Measurements from ENCODE around the gene DYNLT4. TPM values are rescaled to one million over a fixed set of nuclear protein-coding genes. Genes with fewer than 3 reads are reported as not detected.

DYNLT4 gene
- total RNA-seq, 1 experiment from 2014 or later, result not detected

DNA sequence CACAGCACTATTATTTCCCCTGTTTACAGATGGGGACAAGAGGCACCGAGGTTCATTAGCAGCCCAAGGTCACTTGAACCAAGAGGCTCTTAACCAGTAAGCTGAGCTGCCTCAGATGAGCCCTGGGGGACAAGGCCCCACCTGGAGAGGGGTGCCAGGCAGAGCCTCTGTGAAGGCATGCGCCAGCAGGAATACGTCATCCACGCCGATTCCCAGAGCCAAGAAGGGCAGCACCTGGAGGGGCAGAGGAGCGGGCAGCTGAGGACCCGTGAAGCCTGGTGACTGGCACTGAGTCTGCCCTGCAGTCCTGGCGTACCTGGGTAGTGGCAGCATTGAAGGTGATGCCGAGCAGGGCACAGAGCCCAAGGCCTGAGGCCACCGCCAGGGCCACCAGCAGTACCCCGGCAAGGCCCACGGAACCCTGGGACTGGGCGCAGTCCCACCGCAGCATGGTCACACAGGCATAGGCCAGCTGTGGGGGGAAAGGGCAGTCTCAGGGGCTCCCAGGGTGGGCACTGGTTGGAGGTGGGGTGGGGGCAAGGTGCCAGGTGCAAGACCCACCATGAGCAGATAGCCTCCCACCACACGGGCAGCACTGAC is 21.8 kb upstream of the DYNLT4 start:
- Histone ChIP-seq H3K27me3 (ENCODE audit: control insufficient read depth, insufficient read depth, low read length) (no peaks in the 10 kb centered on the region), H3K4me1 (ENCODE audit: control insufficient read depth, insufficient read depth, low read length) (no peaks in the 10 kb centered on the region), H3K9me3 (ENCODE audit: control insufficient read depth, insufficient read depth, low read depth, low read length) (no peaks in the 10 kb centered on the region), H3K4me3 (ENCODE audit: low read depth in 2 of 2, low read length in 2 of 2) (no peak overlapping the region), H3K36me3 (ENCODE audit: control insufficient read depth, insufficient read depth, low read length) (no peaks in the 10 kb centered on the region), H3K27ac (ENCODE audit: low read length) (no peak overlapping the region)
- ATAC-seq (no peak), DNase-seq (ENCODE audit: low read depth, low spot score) (no peak)
- no TSS peak for BruUV-seq (replicated peaks)
- TF ChIP-seq POLR2AphosphoS5 (IDR thresholded peaks at IDR 0.05; ENCODE audit: low read depth, low read length) (no peak), CTCF (IDR thresholded peaks at IDR 0.05) (no peak), TCF7L2 (IDR thresholded peaks at IDR 0.05; ENCODE audit: low read depth, low read length) (no peak), SIN3A (IDR thresholded peaks at IDR 0.05; ENCODE audit: borderline replicate concordance, insufficient read depth, low read depth, low read length) (no peak)
- TF ChIP-seq, protein P1, sequence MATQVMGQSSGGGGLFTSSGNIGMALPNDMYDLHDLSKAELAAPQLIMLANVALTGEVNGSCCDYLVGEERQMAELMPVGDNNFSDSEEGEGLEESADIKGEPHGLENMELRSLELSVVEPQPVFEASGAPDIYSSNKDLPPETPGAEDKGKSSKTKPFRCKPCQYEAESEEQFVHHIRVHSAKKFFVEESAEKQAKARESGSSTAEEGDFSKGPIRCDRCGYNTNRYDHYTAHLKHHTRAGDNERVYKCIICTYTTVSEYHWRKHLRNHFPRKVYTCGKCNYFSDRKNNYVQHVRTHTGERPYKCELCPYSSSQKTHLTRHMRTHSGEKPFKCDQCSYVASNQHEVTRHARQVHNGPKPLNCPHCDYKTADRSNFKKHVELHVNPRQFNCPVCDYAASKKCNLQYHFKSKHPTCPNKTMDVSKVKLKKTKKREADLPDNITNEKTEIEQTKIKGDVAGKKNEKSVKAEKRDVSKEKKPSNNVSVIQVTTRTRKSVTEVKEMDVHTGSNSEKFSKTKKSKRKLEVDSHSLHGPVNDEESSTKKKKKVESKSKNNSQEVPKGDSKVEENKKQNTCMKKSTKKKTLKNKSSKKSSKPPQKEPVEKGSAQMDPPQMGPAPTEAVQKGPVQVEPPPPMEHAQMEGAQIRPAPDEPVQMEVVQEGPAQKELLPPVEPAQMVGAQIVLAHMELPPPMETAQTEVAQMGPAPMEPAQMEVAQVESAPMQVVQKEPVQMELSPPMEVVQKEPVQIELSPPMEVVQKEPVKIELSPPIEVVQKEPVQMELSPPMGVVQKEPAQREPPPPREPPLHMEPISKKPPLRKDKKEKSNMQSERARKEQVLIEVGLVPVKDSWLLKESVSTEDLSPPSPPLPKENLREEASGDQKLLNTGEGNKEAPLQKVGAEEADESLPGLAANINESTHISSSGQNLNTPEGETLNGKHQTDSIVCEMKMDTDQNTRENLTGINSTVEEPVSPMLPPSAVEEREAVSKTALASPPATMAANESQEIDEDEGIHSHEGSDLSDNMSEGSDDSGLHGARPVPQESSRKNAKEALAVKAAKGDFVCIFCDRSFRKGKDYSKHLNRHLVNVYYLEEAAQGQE (IDR thresholded peaks at IDR 0.05; ENCODE audit: insufficient read depth in 1 of 2, low read depth in 2 of 2, low read length in 1 of 2), result no peak
- in situ Hi-C loops (cut with HindIII; ENCODE audit: low pct_unique_long_range_greater_than_20kb, low sequenced_read_pairs), result no loop called here
- intact Hi-C loops (cut with micrococcal nuclease; ENCODE audit: unreplicated experiment), result no loop called here
- ChIA-PET POLR2A (no interaction called here), CTCF (no interaction called here)

DNA sequence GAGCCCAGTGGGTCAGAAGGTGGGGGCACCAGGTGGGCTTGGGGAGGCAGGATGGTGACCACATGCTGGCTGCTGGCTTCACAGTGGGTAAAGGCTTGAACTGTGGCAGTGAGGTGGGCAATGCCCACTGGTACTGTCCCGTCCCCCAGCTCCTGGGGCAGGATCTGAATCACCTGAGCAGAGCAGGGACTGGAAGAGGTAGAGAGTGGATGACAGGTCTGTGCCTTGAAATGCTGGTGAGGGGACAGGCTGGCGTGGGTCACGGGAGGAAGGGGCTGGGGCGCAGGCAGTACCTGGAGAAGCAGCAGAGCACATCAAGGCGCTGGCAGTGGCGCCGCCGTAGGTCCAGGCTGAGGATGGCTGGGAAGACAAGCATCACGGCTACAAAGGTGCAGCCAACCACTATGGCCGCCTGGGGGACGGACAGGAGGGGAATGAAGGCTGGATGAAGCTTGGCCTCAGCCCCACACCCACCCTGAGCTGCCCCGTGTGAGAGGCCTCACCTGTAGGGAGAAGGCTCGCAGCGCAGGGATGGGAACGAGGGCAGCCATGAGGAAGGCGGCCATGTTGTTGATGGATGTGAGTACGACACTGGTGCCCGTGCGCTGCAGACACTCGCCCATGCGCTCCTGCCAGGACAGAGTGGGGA is 21.0 kb upstream of the DYNLT4 start:
- ChIA-PET POLR2A (no interaction called here), CTCF (interaction anchor here (0.5 kb wide), 1 partner anchor 114 kb away, joined by 4 read pairs; no protein-coding TSS in a partner anchor)
- TF ChIP-seq POLR2AphosphoS5 (IDR thresholded peaks at IDR 0.05; ENCODE audit: low read depth, low read length), result no peak
- TF ChIP-seq CTCF (IDR thresholded peaks at IDR 0.05), result no peak
- no peak for TF ChIP-seq TCF7L2 (IDR thresholded peaks at IDR 0.05; ENCODE audit: low read depth, low read length)
- TF ChIP-seq, protein P1 (IDR thresholded peaks at IDR 0.05; ENCODE audit: insufficient read depth in 1 of 2, low read depth in 2 of 2, low read length in 1 of 2), result no peak
- no peak for TF ChIP-seq SIN3A (IDR thresholded peaks at IDR 0.05; ENCODE audit: borderline replicate concordance, insufficient read depth, low read depth, low read length)
- H3K27ac ChIP-seq (ENCODE audit: low read length), result no peak overlapping the region
- intact Hi-C loops (cut with micrococcal nuclease; ENCODE audit: unreplicated experiment), result no loop called here
- no peaks in the 10 kb centered on the region for H3K27me3 ChIP-seq (ENCODE audit: control insufficient read depth, insufficient read depth, low read length)
- H3K4me3 ChIP-seq (ENCODE audit: low read depth in 2 of 2, low read length in 2 of 2), result no peak overlapping the region
- DNase-seq (ENCODE audit: low read depth, low spot score), result no peak
- H3K9me3 ChIP-seq (ENCODE audit: control insufficient read depth, insufficient read depth, low read depth, low read length), result no peaks in the 10 kb centered on the region
- in situ Hi-C loops (cut with HindIII; ENCODE audit: low pct_unique_long_range_greater_than_20kb, low sequenced_read_pairs), result no loop called here
- H3K36me3 ChIP-seq (ENCODE audit: control insufficient read depth, insufficient read depth, low read length), result no peaks in the 10 kb centered on the region
- ATAC-seq, result no peak
- H3K4me1 ChIP-seq (ENCODE audit: control insufficient read depth, insufficient read depth, low read length), result no peaks in the 10 kb centered on the region
- no TSS peak for BruUV-seq (replicated peaks)
